Keratinocyte (primary cell): ENCODE results near the gene QRICH1. TPM values are rescaled to one million over a fixed set of nuclear protein-coding genes. Genes with fewer than 3 reads are reported as not detected.

Experiments
- DNase-seq: peaks from one replicate; pipeline ENCODE4 v3.0.0-alpha.2; 2011; ENCODE audit warnings: low read depth, missing footprints, low spot score
- FAIRE-seq: peaks from 2 replicates; lab custom pipeline; 2011; peaks lifted over from hg19 to GRCh38; lab: Jason Lieb, UNC
- H2AFZ ChIP-seq: 2 replicates; pipeline ENCODE4 v1.6.0; 2012; ENCODE audit warnings: low read length, control low read depth, inconsistent platforms; ENCODE audit not compliant: control insufficient read depth
- H3K27ac ChIP-seq: 2 replicates; pipeline ENCODE4 v1.5.1; 2011; ENCODE audit warnings: low read length; ENCODE audit not compliant: control insufficient read depth, insufficient read depth
- H3K27me3 ChIP-seq: 3 replicates; pipeline ENCODE4 v1.6.0; 2011; ENCODE audit warnings: low read length; ENCODE audit not compliant: control insufficient read depth, insufficient read depth; ENCODE audit errors: extremely low read depth
- H3K36me3 ChIP-seq, 2 experiments: 2 replicates in 1 of 2; 3 replicates in 1 of 2; pipeline ENCODE4 v1.5.1; 2011; ENCODE audit warnings: low read length in 2 of 2, mild to moderate bottlenecking in 1 of 2; ENCODE audit not compliant: control insufficient read depth in 2 of 2, insufficient read depth in 2 of 2; ENCODE audit errors: extremely low read depth in 1 of 2
- H3K4me1 ChIP-seq: 3 replicates; pipeline ENCODE4 v1.5.1; 2011; ENCODE audit warnings: low read length; ENCODE audit not compliant: control insufficient read depth, insufficient read depth; ENCODE audit errors: extremely low read depth
- H3K4me2 ChIP-seq: 3 replicates; pipeline ENCODE4 v1.6.0; 2011; ENCODE audit warnings: low read depth, low read length; ENCODE audit not compliant: control insufficient read depth, insufficient read depth; ENCODE audit errors: extremely low read depth
- H3K4me3 ChIP-seq, 3 experiments: fragments of 200-600 bp in 1 of 3; sonication (generic) in 1 of 3; 2 replicates in 2 of 3; 3 replicates in 1 of 3; pipeline ENCODE4 v1.5.1; 2011 to 2016; ENCODE audit warnings: low read length in 3 of 3, mild to moderate bottlenecking in 3 of 3, control low read depth in 2 of 3, inconsistent platforms in 1 of 3, low read depth in 1 of 3, mixed read lengths in 1 of 3, mixed run types in 1 of 3, moderate library complexity in 1 of 3; ENCODE audit not compliant: control insufficient read depth in 2 of 3, insufficient read depth in 2 of 3; ENCODE audit errors: extremely low read depth in 1 of 3
- H3K79me2 ChIP-seq: 2 replicates; pipeline ENCODE4 v1.6.0; 2012; ENCODE audit warnings: low read length; ENCODE audit not compliant: control insufficient read depth, insufficient read depth
- H3K9ac ChIP-seq: 3 replicates; pipeline ENCODE4 v1.6.0; 2011; ENCODE audit warnings: low read length; ENCODE audit not compliant: control insufficient read depth, insufficient read depth; ENCODE audit errors: extremely low read depth
- H3K9me1 ChIP-seq: 3 replicates; pipeline ENCODE4 v1.6.0; 2011; ENCODE audit warnings: low read length; ENCODE audit not compliant: control insufficient read depth, insufficient read depth; ENCODE audit errors: extremely low read depth
- H3K9me3 ChIP-seq: 2 replicates; pipeline ENCODE4 v1.5.1; 2012; ENCODE audit warnings: low read depth, low read length; ENCODE audit not compliant: control insufficient read depth
- H4K20me1 ChIP-seq: 3 replicates; pipeline ENCODE4 v1.6.0; 2011; ENCODE audit warnings: low read length; ENCODE audit not compliant: control insufficient read depth, insufficient read depth; ENCODE audit errors: extremely low read depth
- EZH2 ChIP-seq: IDR thresholded peaks from one replicate; pipeline ENCODE4 v1.6.1; 2012; ENCODE audit warnings: inconsistent platforms, mild to moderate bottlenecking, low read length, moderate library complexity
- dilution Hi-C: fragments of 300-500 bp; cut with MboI; formaldehyde crosslinking; loops from one replicate; pipeline ENCODE4 v1.7.0; 2020; ENCODE audit warnings: low sequenced_read_pairs; ENCODE audit not compliant: extremely low pct_ligation_motif_present
- polyA plus RNA-seq, 5 experiments: library from polyadenylated mRNA; depleted of rRNA in 3 of 5; stranded (reverse) in 3 of 5; stranded (forward) in 1 of 5; unstranded in 1 of 5; fragments of >200 nt; gene quantifications; 1 replicate in 1 of 5; 2 replicates in 3 of 5; 3 replicates in 1 of 5; pipeline versions ENCODE4 v1.2.1 to v1.2.3, GENCODE V29; 2011 to 2012; ENCODE audit warnings: missing spikeins in 2 of 5, low read depth in 1 of 5, low replicate concordance in 1 of 5
- TF ChIP-seq, protein P1 (sequence below), 3 experiments: IDR thresholded peaks in 1 of 3; conservative IDR thresholded peaks in 1 of 3; optimal IDR thresholded peaks in 1 of 3; 2 replicates in 2 of 3; 3 replicates in 1 of 3; pipeline versions ENCODE3 to v1.5.1; 2011; ENCODE audit warnings: low read length in 3 of 3, mild to moderate bottlenecking in 3 of 3, moderate library complexity in 2 of 3, control low read depth in 1 of 3, inconsistent platforms in 1 of 3; ENCODE audit not compliant: insufficient read depth in 2 of 3; ENCODE audit errors: extremely low read depth in 1 of 3

The QRICH1 gene
- polyA plus RNA-seq, 1 donor (not counting 4 experiments of a cell fraction or from before 2014, with no cell fraction given), result 60.4 TPM

DNA sequence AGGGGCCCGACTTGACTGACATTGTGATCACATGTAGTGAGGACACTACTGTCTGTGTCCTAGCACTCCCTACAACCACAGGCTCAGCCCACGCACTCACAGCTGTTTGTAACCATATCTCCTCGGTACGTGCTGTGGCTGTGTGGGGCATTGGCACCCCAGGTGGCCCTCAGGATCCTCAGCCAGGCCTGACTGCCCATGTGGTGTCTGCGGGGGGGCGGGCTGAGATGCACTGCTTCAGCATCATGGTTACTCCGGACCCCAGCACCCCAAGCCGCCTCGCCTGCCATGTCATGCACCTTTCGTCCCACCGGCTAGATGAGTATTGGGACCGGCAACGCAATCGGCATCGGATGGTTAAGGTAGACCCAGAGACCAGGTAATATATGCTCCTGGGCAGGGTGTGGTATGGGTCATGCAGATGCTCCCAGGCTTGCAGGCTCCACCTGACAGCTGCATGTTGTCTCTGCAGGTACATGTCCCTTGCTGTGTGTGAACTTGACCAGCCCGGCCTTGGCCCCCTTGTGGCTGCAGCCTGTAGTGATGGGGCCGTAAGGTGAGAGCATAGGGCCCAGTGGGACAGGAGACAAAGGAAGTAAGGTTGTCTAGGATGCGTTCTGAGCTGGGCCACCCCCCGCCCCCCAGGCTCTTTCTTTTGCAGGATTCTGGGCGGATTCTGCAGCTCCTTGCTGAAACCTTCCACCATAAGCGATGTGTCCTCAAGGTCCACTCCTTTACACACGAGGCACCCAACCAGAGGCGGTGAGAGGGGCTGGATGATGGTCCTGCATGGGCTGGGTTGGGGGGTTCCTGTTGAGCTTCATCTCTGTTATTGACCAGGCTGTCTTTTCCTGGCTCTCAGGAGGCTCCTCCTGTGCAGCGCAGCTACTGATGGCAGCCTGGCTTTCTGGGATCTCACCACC is 79.9 kb downstream of the QRICH1 start:
- no peak overlapping the region for H3K9ac ChIP-seq
- H2AFZ ChIP-seq, result no peak overlapping the region
- no peak for DNase-seq
- H3K79me2 ChIP-seq, result peaks cover 38% of the 10 kb centered on the region
- dilution Hi-C loops, result no loop called here
- no peak overlapping the region for H3K4me2 ChIP-seq
- H3K4me1 ChIP-seq, result peaks cover 20% of the 10 kb centered on the region
- H3K27ac ChIP-seq, result no peak overlapping the region
- peaks cover 15 to 52% of the 10 kb centered on the region in 2 experiments for H3K36me3 ChIP-seq
- TF ChIP-seq, protein P1, sequence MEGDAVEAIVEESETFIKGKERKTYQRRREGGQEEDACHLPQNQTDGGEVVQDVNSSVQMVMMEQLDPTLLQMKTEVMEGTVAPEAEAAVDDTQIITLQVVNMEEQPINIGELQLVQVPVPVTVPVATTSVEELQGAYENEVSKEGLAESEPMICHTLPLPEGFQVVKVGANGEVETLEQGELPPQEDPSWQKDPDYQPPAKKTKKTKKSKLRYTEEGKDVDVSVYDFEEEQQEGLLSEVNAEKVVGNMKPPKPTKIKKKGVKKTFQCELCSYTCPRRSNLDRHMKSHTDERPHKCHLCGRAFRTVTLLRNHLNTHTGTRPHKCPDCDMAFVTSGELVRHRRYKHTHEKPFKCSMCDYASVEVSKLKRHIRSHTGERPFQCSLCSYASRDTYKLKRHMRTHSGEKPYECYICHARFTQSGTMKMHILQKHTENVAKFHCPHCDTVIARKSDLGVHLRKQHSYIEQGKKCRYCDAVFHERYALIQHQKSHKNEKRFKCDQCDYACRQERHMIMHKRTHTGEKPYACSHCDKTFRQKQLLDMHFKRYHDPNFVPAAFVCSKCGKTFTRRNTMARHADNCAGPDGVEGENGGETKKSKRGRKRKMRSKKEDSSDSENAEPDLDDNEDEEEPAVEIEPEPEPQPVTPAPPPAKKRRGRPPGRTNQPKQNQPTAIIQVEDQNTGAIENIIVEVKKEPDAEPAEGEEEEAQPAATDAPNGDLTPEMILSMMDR (optimal IDR thresholded peaks at IDR 0.05 in 1 of 3, IDR thresholded peaks at IDR 0.05 in 1 of 3, conservative IDR thresholded peaks at IDR 0.05 in 1 of 3; ENCODE audit: extremely low read depth in 1 of 3, insufficient read depth in 2 of 3, low read length in 3 of 3), result peak in 2 of 3 experiments; percentile 61 to 68
- TF ChIP-seq EZH2, result no peak
- no peak for FAIRE-seq
- peaks cover 8% of the 10 kb centered on the region for H3K9me1 ChIP-seq
- no peak overlapping the region for H3K4me3 ChIP-seq
- peaks cover 27% of the 10 kb centered on the region for H4K20me1 ChIP-seq
- no peaks in the 10 kb centered on the region for H3K27me3 ChIP-seq
- H3K9me3 ChIP-seq, result no peaks in the 10 kb centered on the region

DNA sequence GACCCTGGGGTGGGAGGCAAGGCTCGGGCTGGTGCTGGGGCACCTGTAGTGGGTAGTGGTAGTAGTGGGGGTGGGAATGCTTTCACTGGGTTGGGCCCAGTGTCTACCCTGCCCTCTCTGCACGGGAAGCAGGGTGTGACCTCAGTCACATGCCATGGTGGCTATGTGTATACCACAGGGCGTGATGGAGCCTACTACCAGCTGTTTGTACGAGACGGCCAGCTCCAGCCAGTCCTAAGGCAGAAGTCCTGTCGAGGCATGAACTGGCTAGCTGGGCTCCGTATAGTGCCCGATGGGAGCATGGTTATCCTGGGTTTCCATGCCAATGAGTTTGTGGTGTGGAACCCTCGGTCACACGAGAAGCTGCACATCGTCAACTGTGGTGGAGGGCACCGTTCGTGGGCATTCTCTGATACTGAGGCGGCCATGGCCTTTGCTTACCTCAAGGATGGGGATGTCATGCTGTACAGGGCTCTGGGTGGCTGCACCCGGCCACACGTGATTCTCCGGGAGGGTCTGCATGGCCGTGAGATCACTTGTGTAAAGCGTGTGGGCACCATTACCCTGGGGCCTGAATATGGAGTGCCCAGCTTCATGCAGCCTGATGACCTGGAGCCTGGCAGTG is 80.6 kb downstream of the QRICH1 start:
- no peak overlapping the region for H2AFZ ChIP-seq
- no peak for TF ChIP-seq EZH2
- TF ChIP-seq, protein P1 (optimal IDR thresholded peaks at IDR 0.05 in 1 of 3, IDR thresholded peaks at IDR 0.05 in 1 of 3, conservative IDR thresholded peaks at IDR 0.05 in 1 of 3; ENCODE audit: extremely low read depth in 1 of 3, insufficient read depth in 2 of 3, low read length in 3 of 3), result no peak
- H3K4me1 ChIP-seq, result peaks cover 22% of the 10 kb centered on the region

More for the DNA sequence above, 80.6 kb downstream of the QRICH1 start:
- Histone ChIP-seq H4K20me1 (peaks cover 27% of the 10 kb centered on the region), H3K36me3 (peaks cover 15 to 52% of the 10 kb centered on the region in 2 experiments), H3K27me3 (no peaks in the 10 kb centered on the region), H3K4me2 (no peak overlapping the region), H3K27ac (no peak overlapping the region), H3K4me3 (no peak overlapping the region), H3K9me1 (peaks cover 11% of the 10 kb centered on the region), H3K79me2 (peaks cover 44% of the 10 kb centered on the region), H3K9me3 (no peaks in the 10 kb centered on the region), H3K9ac (no peak overlapping the region)
- dilution Hi-C loops, result no loop called here
- DNase-seq (no peak), FAIRE-seq (no peak)
